GM19397 (cell line): ENCODE results near the gene JAG1.

Source experiments
- ATAC-seq: cut with Tn5 transposase; IDR thresholded peaks from one replicate; pipeline ENCODE4 v1.9.1; 2021; ENCODE audit warnings: mild to moderate bottlenecking, moderate library complexity; ENCODE audit not compliant: unreplicated experiment

Gene JAG1

GRCh38 chr20:10654630-10655029 lies 19.2 kb downstream of the JAG1 start:
- peak; percentile 54 for ATAC-seq

DNA sequence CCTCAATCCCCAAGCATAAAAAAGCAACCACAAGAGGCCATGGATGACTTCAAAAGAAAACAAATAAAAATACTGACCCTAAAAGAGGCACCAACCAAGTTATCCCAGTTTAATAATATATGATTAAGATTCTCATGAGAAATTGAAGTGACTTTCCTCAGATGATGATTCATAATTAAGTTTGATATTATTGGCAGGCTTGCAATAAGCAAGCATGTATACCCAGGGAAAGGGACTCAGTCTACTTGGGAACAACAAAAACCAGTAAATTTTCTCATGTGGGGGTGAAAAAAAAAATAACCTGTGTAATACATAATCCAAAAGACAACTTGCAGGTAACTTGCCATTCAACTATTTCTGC lies 19.6 kb downstream of the JAG1 start:
- no peak for ATAC-seq

DNA sequence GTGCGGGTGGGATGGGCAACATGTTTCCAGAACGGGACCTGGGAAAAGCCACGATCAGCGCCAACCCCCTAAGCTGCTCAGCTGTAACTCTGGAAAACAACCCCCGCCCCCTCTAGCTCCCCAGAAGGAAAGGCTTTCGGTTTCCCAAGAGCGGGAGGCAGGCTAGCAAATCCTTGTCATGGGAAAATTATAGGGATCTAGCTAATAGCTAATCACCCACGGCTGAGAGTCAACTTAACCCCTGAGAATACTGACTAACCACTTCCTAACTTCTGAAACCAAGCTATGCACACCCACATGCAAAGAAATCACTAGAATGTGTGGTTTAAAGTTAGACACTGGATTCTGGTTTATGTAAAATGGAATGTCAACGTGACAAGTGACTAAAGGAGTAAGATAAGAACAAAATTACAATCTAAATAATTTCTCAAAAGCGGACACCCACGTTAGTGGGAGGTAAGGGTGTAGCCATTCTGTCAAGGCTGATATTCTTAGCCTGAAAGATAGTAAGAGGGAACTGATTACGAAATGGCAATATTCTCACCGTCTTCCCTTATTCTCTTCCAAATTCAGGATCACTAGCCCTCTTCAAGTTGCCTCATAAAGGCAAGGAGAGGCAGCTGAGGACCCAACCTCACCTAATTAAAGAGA lies 20.1 kb downstream of the JAG1 start:
- no peak for ATAC-seq

GRCh38 chr20:10652660-10653261 lies 21.0 kb downstream of the JAG1 start:
- ATAC-seq, result no peak

- no peak for ATAC-seq
These were observed 21.6 kb downstream of the JAG1 start for GRCh38 chr20:10652185-10652584.

DNA sequence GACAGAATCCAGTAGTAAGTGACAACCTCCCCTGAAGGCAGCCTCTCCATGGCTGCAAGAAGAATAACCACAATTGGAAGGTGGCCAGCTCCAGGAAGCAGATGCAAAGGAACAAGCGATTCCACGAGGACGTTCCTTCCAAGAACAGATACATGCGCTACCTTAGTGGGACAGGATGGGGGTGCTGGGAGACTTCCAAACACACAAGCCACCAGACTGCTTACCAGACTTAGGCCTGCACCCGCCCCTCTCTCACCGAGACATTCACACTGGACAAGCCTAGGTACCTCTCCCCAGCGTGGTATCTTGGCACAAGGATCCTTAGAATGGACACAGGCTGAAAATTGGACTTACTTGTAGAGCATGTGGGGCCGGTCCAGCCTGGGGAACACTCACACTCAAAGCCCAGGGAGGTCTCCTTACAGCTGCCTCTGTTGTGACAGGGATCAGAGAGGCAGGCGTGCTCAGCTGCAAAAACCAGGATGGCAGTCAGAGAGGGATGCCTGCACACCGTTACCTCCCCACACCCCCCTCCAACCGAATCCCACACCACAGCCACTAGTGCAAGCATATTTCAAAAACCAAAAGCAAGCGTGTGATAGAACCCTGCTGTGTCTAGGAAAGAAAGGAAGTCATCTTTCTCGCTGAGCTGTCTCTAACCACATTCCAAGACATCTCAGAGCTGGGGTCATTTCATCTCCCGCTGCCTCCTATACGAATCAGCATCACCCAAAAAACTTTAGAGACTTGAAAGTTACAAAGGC lies 22.4 kb downstream of the JAG1 start:
- no peak for ATAC-seq

DNA sequence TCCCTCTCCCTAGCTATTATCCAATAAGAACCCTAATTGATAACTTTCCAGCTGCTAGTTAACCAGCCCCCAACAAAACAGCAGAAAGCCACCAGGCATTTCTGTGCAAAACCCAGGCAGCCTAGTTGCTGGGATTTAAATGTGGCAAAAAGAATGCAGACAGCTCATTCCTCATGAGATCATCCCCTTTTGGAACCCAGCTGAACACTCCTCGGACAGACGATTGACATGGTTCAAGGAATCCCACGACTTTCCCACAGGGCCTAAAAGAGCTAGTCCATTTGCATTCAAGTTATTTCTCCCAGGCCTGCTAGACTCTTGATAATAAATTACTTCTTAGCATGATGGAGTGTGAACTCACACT lies 24.0 kb downstream of the JAG1 start:
- ATAC-seq, result no peak

DNA sequence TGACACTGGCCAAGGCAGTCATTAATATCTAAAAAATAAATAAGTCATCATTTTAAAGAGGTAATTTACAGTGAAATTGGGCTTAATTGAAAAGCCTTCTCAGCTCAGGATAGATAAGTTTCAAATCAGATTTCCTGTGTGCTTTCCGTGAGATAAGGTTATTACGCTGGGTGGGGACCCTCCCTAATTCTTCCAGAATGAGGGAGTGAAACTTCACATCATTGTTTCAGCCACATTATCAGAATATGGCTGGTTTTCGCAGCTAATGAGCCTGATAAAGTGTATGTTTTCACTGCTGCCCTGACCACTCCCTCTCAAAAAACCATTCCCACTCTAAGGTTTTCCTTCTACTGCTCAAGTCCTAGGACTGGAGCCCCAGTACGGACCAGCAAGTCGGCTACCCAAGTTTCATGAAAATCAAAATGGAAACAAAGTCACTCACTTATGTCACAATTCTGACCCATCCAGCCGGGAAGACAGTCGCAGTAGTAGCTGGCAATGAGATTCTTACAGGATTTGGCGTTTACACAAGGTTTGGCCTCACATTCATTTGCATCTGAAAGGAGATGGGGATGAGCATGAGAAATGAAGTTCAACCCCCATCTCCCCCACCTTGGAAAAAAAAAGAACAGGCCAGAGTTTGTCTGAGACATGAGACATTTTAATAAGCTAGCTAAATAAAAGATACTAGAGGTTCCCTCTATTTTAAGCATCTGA lies 24.6 kb downstream of the JAG1 start:
- ATAC-seq, result no peak

DNA sequence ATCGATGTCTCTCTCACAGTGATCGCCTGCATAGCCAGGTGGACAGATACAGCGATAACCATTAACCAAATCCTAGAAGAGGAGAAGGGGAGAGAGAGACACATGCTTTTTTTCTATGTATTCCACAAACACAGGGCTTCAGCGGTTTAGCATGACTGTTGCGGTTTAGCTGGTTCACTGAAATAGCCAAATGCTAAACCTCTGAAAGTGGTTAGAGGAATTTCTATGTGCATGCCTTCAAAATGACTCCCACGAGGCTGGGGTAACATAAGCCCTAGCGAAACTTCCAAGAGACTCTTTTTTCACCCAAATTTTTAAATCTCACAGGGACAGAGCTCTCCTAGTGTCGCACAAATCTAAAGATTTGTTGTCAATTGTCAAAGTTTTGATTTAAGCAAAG lies 25.1 kb downstream of the JAG1 start:
- ATAC-seq, result no peak

GRCh38 chr20:10647909-10648308 lies 25.9 kb downstream of the JAG1 start:
- ATAC-seq, result no peak

DNA sequence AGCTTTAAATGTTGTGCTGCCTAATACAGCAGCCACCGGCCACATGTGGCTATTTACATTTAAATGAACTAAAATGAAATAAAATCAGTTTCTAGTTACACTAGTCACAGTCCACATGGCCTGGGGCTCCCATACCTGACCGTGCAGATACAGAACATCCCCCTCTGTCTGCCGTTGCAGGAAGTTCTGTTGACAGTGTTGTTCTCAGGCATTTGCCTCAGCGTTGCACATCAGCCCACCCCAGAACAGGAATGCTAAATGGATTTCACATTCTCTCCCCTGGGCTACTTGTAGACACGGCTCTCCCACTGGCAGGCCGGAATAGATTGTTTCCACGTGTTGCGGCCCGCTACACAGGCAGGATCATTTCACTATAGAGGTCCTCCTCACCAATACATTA lies 26.3 kb downstream of the JAG1 start:
- ATAC-seq, result no peak

DNA sequence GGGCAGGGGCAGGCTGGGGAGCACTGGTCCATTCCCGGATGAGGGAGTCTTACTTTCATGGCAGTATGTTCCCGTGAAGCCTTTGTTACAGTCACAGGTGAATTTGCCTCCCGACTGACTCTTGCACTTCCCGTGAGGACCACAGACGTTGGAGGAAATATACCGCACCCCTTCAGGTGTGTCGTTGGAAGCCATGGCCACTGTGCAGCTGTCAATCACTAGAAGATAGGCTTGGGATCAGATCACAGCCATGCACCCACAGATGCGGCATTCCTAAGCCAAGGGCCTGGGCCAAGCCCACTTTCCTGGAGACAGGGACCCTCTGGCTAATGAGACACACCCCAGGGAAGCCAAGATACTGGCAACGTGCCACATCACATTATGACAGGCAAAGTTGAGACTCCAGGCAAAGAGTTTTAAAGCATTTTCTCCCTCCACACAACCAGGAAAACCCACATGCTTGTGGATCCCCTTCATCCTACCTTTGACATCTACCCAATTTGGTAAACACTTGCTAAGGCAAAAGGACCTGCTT lies 26.8 kb downstream of the JAG1 start:
- no peak for ATAC-seq

GRCh38 chr20:10646006-10646405 lies 27.8 kb downstream of the JAG1 start:
- ATAC-seq, result no peak

- no peak for ATAC-seq
These were observed 28.6 kb downstream of the JAG1 start for GRCh38 chr20:10645205-10645570.

DNA sequence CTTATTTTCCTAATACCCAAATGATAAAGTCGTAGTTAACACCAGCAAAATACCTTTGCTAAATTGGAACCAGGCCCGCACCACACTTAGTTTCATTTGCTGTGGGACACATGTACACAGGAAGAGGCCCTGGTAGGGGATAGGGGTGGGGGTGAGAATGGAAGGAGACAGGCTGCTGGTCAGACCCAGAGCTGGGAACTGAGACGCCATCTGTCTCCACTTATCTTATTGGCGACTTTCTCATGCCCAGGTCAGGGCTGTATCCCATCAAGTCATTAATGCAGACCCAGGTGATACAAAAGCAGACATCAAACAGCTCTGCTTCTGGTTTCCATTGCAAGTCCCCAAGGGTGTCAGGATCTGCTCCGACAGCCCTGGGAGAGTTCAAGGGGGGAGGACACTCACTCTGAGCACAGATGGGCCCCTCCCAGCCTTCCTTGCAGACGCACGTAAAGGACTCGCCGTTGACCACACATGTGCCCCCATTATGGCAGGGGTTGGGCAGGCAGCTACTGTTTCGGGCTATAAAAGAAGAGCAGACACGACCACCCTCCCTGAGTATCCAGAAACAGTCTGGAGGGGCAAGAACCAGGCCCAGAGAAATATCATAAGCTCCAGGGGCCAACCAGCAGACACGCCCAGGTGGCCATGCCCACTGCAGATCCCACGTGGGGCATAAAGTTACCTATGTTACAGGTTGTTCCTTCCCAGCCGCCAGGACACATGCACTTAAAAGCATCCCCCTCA lies 29.2 kb downstream of the JAG1 start:
- peak; percentile 54 for ATAC-seq

DNA sequence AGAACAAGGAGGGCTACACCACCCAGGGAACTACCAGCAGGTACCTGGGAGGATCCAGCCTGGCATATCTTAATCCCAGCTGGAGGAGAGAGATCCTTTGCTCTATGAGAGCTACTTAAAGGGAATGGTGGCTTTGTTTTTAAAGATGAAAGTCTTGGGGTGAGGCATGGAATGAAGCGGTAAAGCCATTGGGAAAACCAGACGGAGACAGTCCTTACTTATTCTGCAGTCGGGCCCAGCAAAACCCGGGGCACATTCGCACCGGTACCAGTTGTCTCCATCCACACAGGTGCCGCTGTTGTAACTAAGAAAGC lies 30.3 kb downstream of the JAG1 start:
- ATAC-seq, result no peak

- ATAC-seq, result no peak
These were observed 30.8 kb downstream of the JAG1 start for GRCh38 chr20:10642856-10643559.

DNA sequence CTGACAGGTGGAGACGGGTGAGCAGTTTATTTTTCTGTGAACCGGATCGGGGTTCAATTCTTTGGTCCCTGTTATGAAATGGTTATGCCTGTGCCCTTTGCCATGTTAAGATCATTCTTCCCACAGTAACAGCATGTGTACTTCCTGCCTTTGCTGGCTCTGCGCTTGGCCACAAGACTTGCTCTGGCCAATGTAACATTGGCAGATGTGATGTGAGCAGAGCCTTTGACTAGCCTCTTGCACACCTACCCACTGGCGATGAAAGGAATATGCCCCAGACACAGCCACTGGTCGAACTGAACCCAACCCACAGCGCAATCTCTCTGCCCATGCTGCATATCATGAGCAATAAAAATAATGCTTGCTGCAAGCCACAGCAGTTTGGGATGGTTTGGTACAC lies 31.9 kb downstream of the JAG1 start:
- no peak for ATAC-seq

- ATAC-seq, result no peak
These were observed 32.3 kb downstream of the JAG1 start for GRCh38 chr20:10641467-10641866.

DNA sequence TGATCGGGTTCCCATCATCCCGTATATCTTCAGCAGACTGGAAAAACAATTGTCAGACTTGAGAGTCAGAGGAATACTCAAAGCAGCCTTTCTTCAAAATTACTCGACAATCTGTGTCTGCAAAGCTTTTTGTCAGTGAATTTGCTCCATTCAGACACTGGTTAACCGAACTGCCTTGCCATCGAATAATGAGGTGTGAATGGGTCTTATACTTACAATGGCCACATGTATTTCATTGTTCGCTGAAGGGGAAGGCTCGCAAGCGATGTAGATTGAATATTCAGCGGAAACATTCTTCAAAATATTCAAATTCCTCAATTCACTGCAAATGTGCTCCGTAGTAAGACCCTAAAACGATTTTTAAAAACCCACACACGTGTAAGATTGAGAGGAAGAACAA lies 32.9 kb downstream of the JAG1 start:
- no peak for ATAC-seq
